ENCODE results near the gene KIF26B.

The KIF26B gene

DNA sequence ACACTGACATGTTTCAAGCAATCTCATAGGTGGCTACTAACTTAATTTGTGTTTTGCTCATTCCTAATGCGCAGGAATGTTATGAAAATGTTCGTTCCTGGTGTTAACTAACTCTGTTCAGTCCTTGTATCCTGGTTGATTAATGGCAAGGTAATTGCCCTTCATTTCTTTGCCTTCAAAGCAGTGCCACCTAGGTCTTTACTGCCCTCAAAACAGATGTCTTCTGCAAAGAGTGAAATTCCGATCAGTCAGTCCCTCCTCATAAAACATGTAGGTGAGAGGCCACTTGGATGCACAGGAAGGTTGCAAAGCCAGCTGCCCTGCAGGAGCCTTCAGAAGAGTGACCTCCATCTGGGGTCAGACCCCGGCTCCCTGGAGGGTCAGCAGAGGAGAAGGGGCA, 179.4 kb downstream of the KIF26B start:
- TF ChIP-seq, protein P1, sequence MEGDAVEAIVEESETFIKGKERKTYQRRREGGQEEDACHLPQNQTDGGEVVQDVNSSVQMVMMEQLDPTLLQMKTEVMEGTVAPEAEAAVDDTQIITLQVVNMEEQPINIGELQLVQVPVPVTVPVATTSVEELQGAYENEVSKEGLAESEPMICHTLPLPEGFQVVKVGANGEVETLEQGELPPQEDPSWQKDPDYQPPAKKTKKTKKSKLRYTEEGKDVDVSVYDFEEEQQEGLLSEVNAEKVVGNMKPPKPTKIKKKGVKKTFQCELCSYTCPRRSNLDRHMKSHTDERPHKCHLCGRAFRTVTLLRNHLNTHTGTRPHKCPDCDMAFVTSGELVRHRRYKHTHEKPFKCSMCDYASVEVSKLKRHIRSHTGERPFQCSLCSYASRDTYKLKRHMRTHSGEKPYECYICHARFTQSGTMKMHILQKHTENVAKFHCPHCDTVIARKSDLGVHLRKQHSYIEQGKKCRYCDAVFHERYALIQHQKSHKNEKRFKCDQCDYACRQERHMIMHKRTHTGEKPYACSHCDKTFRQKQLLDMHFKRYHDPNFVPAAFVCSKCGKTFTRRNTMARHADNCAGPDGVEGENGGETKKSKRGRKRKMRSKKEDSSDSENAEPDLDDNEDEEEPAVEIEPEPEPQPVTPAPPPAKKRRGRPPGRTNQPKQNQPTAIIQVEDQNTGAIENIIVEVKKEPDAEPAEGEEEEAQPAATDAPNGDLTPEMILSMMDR (IDR thresholded peaks at IDR 0.05) = no peak

DNA sequence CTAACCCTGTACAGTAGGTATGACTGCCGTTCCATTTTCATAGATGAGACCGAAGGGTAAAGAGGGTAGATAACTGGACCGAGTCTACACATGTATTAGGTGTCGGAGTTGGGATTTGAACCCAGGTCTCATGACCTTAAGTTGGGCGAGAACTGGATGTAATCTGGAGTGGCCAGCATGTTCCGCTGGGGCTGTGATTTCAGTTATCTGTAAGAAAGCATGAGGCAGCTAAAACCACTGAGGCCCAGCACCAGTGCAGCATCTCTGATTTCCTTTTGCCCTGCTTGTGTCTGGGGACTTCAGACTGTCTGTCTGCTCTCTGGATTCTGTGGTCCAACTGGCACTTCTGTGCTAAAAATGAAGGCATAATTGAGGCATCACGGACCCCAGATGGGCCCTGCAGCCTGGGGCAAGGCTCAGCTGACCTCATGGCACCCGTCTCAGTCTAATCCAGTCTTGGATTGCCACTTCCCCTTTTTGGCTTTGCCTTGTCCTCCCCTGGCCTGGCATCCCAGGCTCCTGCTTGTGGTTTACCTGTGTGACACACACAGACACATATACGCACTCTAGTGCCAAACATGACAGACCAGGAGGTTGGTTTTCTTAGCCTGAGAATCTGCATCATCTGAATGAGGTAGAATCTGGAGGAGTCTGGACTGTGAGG, 180.2 kb downstream of the KIF26B start:
- TF ChIP-seq, protein P1 (IDR thresholded peaks at IDR 0.05) = no peak

GRCh38 chr1:245336149-245336983, 181.6 kb downstream of the KIF26B start:
- TF ChIP-seq, protein P1 (IDR thresholded peaks at IDR 0.05) = no peak

DNA sequence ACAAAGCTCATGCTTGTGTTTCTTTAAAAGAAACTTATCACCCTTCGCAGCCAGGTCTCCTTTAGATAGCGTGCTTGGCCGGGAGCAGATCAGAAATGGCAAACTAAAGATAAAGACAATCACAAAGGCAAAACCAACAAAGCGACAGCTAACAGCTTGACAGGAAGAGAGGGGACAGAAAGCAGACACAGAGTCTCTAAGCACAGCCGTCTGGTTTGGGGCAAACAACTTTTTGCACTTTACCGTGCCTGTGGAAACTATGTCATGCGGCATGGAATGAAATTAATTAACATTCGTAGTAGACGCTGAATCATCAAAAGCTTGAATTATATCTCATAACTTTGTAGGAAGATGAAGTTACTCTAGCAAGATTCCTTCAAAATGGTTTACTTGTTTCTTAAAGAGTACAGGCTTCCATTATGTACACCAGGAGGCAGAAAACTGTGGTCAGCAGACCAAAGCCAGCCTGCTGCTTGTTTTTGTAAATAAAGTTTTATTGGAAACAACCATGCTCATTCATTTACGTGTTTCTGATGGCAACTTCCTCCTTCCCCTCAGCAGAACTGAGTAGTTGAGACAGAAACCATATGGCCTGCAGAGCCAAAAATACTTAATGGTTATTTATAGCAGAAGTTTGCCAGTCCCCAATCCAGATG, 183.2 kb downstream of the KIF26B start:
- TF ChIP-seq, protein P1 (IDR thresholded peaks at IDR 0.05) = no peak

DNA sequence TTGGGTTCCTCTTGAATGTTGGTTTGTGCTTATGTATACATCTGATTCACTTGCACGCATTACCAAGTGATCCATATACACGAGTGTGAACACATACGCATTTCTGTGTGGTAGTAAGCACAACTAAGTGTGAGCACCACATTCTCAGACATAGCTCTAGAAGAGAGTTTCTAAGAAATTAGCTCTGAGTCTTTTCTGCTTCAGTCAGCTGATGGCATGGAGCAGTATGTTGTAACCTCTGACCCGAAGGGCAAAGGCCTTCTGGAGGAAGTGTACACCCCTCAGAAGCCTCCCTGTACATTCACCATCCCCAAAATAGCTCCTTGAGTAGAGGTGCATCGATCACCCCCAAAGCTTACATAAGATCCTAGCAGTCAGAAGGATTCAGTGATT, 183.7 kb downstream of the KIF26B start:
- TF ChIP-seq, protein P1 (IDR thresholded peaks at IDR 0.05) = no peak

DNA sequence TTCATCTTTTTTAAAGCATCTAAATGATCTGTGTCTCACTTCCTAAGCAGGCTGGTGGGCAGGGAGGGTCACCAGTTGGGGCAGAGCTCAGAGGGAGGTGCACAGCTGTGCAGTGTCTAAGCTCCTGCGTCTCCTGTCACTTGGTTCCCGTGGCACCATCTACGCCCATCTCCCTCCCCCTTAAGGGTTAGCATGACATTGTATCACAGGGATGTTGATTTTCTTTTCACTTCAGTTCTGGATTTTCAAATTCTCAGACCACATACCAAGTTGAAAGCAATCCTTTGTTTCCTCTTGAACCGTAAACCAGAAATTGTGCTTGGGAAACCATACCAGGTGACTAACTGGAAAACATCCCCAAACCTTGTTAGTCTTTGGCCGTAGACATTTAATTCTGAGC, 187.0 kb downstream of the KIF26B start:
- TF ChIP-seq, protein P1 (IDR thresholded peaks at IDR 0.05) = no peak

- TF ChIP-seq, protein P1 (IDR thresholded peaks at IDR 0.05) = no peak
Observed at GRCh38 chr1:245345191-245345884, 190.6 kb downstream of the KIF26B start.
